ENCODE data around the gene WDR90.

DNA sequence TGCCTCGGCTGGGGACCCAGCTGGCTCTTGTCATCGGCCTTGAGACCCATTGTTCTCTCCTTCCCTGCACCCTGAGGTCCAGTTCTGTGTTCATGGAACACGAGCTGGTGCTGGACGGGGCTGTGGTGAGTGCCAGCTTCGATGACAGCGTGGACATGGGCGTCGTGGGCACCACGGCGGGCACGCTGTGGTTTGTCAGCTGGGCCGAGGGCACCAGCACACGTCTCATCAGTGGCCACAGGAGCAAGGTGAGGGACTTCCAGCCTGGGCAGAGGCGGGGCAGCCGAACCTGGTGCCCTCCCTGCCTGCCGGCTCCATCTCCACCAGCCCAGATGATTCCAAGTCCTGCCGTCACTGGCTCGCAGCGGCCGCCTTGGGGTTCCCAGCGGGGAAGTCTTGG is 13.4 kb downstream of the WDR90 start:
- TF ChIP-seq POLR2A (IDR thresholded peaks at IDR 0.05), result no peak
- TF ChIP-seq, protein P1, sequence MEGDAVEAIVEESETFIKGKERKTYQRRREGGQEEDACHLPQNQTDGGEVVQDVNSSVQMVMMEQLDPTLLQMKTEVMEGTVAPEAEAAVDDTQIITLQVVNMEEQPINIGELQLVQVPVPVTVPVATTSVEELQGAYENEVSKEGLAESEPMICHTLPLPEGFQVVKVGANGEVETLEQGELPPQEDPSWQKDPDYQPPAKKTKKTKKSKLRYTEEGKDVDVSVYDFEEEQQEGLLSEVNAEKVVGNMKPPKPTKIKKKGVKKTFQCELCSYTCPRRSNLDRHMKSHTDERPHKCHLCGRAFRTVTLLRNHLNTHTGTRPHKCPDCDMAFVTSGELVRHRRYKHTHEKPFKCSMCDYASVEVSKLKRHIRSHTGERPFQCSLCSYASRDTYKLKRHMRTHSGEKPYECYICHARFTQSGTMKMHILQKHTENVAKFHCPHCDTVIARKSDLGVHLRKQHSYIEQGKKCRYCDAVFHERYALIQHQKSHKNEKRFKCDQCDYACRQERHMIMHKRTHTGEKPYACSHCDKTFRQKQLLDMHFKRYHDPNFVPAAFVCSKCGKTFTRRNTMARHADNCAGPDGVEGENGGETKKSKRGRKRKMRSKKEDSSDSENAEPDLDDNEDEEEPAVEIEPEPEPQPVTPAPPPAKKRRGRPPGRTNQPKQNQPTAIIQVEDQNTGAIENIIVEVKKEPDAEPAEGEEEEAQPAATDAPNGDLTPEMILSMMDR (IDR thresholded peaks at IDR 0.05), result no peak

All from uterus (tissue), 2 donors.